HepG2 (cell line): ENCODE data around the gene SLC24A4. TPM values are rescaled to one million over a fixed set of nuclear protein-coding genes. Genes with fewer than 3 reads are reported as not detected.

ENCODE experiments used
- ATAC-seq: fragments of 200-7000 bp; cut with Tn5 transposase; 3 replicates; pipeline ENCODE4 v1.9.1; 2020; ENCODE audit warnings: mild to moderate bottlenecking, moderate library complexity
- BruUV-seq: library from RNA; stranded (reverse); fragments of 400-500 nt; replicated peaks from 2 replicates; lab custom pipeline; 2021; lab: Mats Ljungman, UMichigan
- CTCF ChIA-PET: fragments of 300-600 bp; formaldehyde crosslinking; extraction: SDS; loops from one replicate; lab custom pipeline; 2021; ENCODE audit warnings: low total read pairs, inconsistent platforms, low intra/inter-chr PET ratio; lab: Yijun Ruan, JAX
- POLR2A ChIA-PET: fragments of 350-600 bp; sonication (Branson Sonifier 250); formaldehyde crosslinking; loops from one replicate; lab custom pipeline; 2020; ENCODE audit warnings: antibody characterized with exemption, inconsistent platforms; lab: Yijun Ruan, JAX
- DNase-seq: peaks from one replicate; pipeline ENCODE4 v3.0.0-alpha.2; 2015; ENCODE audit warnings: low spot score
- FAIRE-seq: peaks from 3 replicates; lab custom pipeline; 2011; peaks lifted over from hg19 to GRCh38; lab: Jason Lieb, UNC
- H2AFZ ChIP-seq: one replicate; pipeline ENCODE4 v1.6.1; 2011; ENCODE audit warnings: low read length, inconsistent platforms
- H3K27ac ChIP-seq: fragments of 300-600 bp; 3 replicates; pipeline ENCODE4 v1.8.0; 2011; ENCODE audit warnings: mixed run types, mild to moderate bottlenecking, mixed read lengths, low read length, inconsistent platforms; ENCODE audit not compliant: insufficient read depth; ENCODE audit errors: extremely low read length
- H3K27me3 ChIP-seq, 2 experiments: fragments of 200-600 bp in 1 of 2; 2 replicates in 1 of 2; 3 replicates in 1 of 2; pipeline versions ENCODE4 v1.6.0 to v1.8.0; 2011; ENCODE audit warnings: low read length in 2 of 2, mild to moderate bottlenecking in 2 of 2, moderate library complexity in 2 of 2, inconsistent platforms in 1 of 2; ENCODE audit not compliant: insufficient read depth in 2 of 2, control insufficient read depth in 1 of 2
- H3K36me3 ChIP-seq, 2 experiments: fragments of 200-600 bp in 1 of 2; replicated peaks in 1 of 2; 2 replicates in 1 of 2; 3 replicates in 1 of 2; pipeline versions ENCODE4 v1.5.1 to v1.8.0; 2011; ENCODE audit warnings: low read length in 2 of 2, inconsistent platforms in 1 of 2; ENCODE audit not compliant: insufficient read depth in 2 of 2, control insufficient read depth in 1 of 2
- H3K4me1 ChIP-seq: 2 replicates; pipeline ENCODE4 v1.5.1; 2012; ENCODE audit warnings: low read length, inconsistent platforms; ENCODE audit not compliant: insufficient read depth
- H3K4me2 ChIP-seq: 2 replicates; pipeline ENCODE4 v1.6.0; 2011; ENCODE audit warnings: low read depth, low read length, inconsistent platforms
- H3K4me3 ChIP-seq, 3 experiments: fragments of 200-600 bp in 1 of 3; sonication (generic), shearing (Covaris generic) in 1 of 3; replicated peaks in 1 of 3; 2 replicates each; pipeline ENCODE4 v1.5.1; 2011 to 2016; ENCODE audit warnings: low read length in 3 of 3, inconsistent platforms in 2 of 3, low read depth in 2 of 3, mild to moderate bottlenecking in 2 of 3, control low read depth in 1 of 3, mixed read lengths in 1 of 3; ENCODE audit not compliant: insufficient read depth in 1 of 3
- H3K79me2 ChIP-seq: one replicate; pipeline ENCODE4 v1.6.1; 2011; ENCODE audit warnings: low read length, inconsistent platforms; ENCODE audit not compliant: insufficient read depth
- H3K9ac ChIP-seq: 2 replicates; pipeline ENCODE4 v1.6.0; 2011; ENCODE audit warnings: mild to moderate bottlenecking, low read depth, low read length, inconsistent platforms; ENCODE audit not compliant: insufficient read depth
- H3K9me3 ChIP-seq: 2 replicates; pipeline ENCODE4 v1.5.1; 2012; ENCODE audit warnings: mild to moderate bottlenecking, low read length
- H4K20me1 ChIP-seq: 2 replicates; pipeline ENCODE4 v1.6.0; 2011; ENCODE audit warnings: inconsistent platforms, mild to moderate bottlenecking, low read length, moderate library complexity; ENCODE audit not compliant: insufficient read depth
- ATF7-NPFF ChIP-seq: sonication (generic); formaldehyde crosslinking; IDR thresholded peaks from 2 replicates; pipeline ENCODE4 v1.8.1; 2023; ENCODE audit warnings: mild to moderate bottlenecking, low read depth, missing genetic modification reagents, moderate library complexity
- CREB1 ChIP-seq, 2 experiments: fragments of 450-650 bp in 1 of 2; IDR thresholded peaks; 2 replicates each; pipeline ENCODE4 v1.6.1; 2016 to 2017; ENCODE audit warnings: control low read depth in 1 of 2, mild to moderate bottlenecking in 1 of 2, missing compliant biosample characterization in 1 of 2, missing genetic modification characterization in 1 of 2
- HMGA1 ChIP-seq: sonication (generic); formaldehyde crosslinking; conservative IDR thresholded peaks from 2 replicates; pipeline ENCODE4 v1.4.0; 2020; ENCODE audit warnings: missing genetic modification reagents
- HOXA5 ChIP-seq: sonication (generic); formaldehyde crosslinking; IDR thresholded peaks from 2 replicates; pipeline ENCODE4 v1.4.0; 2020; ENCODE audit warnings: missing genetic modification reagents
- HOXA7 ChIP-seq: sonication (generic); formaldehyde crosslinking; IDR thresholded peaks from 2 replicates; pipeline ENCODE4 v1.8.1; 2022; ENCODE audit warnings: mild to moderate bottlenecking, missing genetic modification reagents, moderate library complexity
- REPIN1 ChIP-seq: sonication (generic); formaldehyde crosslinking; IDR thresholded peaks from 2 replicates; pipeline ENCODE4 v1.8.0; 2022; ENCODE audit warnings: missing genetic modification reagents, low read depth, mild to moderate bottlenecking, borderline replicate concordance
- RFX1 ChIP-seq: fragments of 450-650 bp; IDR thresholded peaks from 2 replicates; pipeline ENCODE4 v1.6.1; 2017
- RFXANK ChIP-seq: IDR thresholded peaks from 2 replicates; pipeline ENCODE4 v1.6.1; 2016
- RORA ChIP-seq: sonication (generic); formaldehyde crosslinking; IDR thresholded peaks from 2 replicates; pipeline ENCODE4 v1.5.0; 2020; ENCODE audit warnings: mild to moderate bottlenecking, missing genetic modification reagents, moderate library complexity
- ZFP36L2 ChIP-seq: sonication (generic); formaldehyde crosslinking; IDR thresholded peaks from 2 replicates; pipeline ENCODE4 v1.4.0; 2020; ENCODE audit warnings: missing genetic modification reagents
- ZMYM3 ChIP-seq: sonication (generic); formaldehyde crosslinking; IDR thresholded peaks from 2 replicates; pipeline ENCODE4 v1.5.1; 2020; ENCODE audit warnings: mild to moderate bottlenecking, missing genetic modification reagents
- ZNF124 ChIP-seq: sonication (generic); formaldehyde crosslinking; IDR thresholded peaks from 2 replicates; pipeline ENCODE4 v1.4.0; 2020; ENCODE audit warnings: missing genetic modification reagents
- ZNF138 ChIP-seq: sonication (generic); formaldehyde crosslinking; IDR thresholded peaks from 2 replicates; pipeline ENCODE4 v1.5.0; 2020; ENCODE audit warnings: mild to moderate bottlenecking, low read depth, missing genetic modification reagents
- ZNF3 ChIP-seq: IDR thresholded peaks from 2 replicates; pipeline ENCODE4 v1.7.0; 2017; ENCODE audit warnings: inconsistent platforms
- ZNF468 ChIP-seq: sonication (generic); formaldehyde crosslinking; IDR thresholded peaks from 2 replicates; pipeline ENCODE4 v1.8.0; 2022; ENCODE audit warnings: mild to moderate bottlenecking, moderate library complexity, missing genetic modification reagents
- ZNF577 ChIP-seq: sonication (generic); formaldehyde crosslinking; IDR thresholded peaks from 2 replicates; pipeline ENCODE4 v1.4.0; 2020; ENCODE audit warnings: mild to moderate bottlenecking, low read depth, missing genetic modification reagents, borderline replicate concordance
- ZNF597 ChIP-seq: sonication (generic); formaldehyde crosslinking; IDR thresholded peaks from 2 replicates; pipeline ENCODE4 v1.5.0; 2020; ENCODE audit warnings: missing genetic modification reagents
- WGBS: methylation state at CpG from one replicate; pipeline ENCODE4 v1.1.6; 2017; ENCODE audit warnings: low lambda C conversion rate; 5-methylcytosine and 5-hydroxymethylcytosine counted together
- in situ Hi-C: cut with HindIII; loops from 2 replicates; pipeline ENCODE4 v1.10.0; 2017; ENCODE audit warnings: low pct_unique_long_range_greater_than_20kb; ENCODE audit not compliant: extremely low pct_ligation_motif_present
- intact Hi-C: fragments of 100-400 bp; cut with micrococcal nuclease; formaldehyde crosslinking; loops from one replicate; pipeline ENCODE4 v1.10.0; 2022; ENCODE audit not compliant: unreplicated experiment
- polyA plus RNA-seq, 8 experiments: library from polyadenylated mRNA; depleted of rRNA in 3 of 8; stranded (reverse) in 7 of 8; unstranded in 1 of 8; fragments of >200 nt; fragmentation: Illumina TruSeq in 4 of 8; extraction: Trizol in 4 of 8; gene quantifications; 2 replicates each; pipeline versions ENCODE4 v1.2.1 to v1.2.3, GENCODE V29; 2011 to 2016; ENCODE audit warnings: low read depth in 4 of 8, missing spikeins in 1 of 8, mixed read lengths in 1 of 8; ENCODE audit not compliant: insufficient read depth in 1 of 8
- total RNA-seq, 5 experiments: library from RNA; depleted of rRNA; stranded (reverse); fragments of >200 nt; fragmentation: Illumina TruSeq; extraction: Trizol; gene quantifications; 2 replicates each; pipeline ENCODE4 v1.2.3, GENCODE V29; 2016; ENCODE audit warnings: low read depth in 1 of 5
- TF ChIP-seq, protein P1 (sequence below): sonication (generic); formaldehyde crosslinking; IDR thresholded peaks from 2 replicates; pipeline ENCODE4 v1.4.0; 2020; ENCODE audit warnings: missing genetic modification reagents

SLC24A4 gene
- total and polyA plus RNA-seq, 2 of the 13 experiments (the other 11 are each of a cell fraction or from before 2014, with no cell fraction given): not detected

DNA sequence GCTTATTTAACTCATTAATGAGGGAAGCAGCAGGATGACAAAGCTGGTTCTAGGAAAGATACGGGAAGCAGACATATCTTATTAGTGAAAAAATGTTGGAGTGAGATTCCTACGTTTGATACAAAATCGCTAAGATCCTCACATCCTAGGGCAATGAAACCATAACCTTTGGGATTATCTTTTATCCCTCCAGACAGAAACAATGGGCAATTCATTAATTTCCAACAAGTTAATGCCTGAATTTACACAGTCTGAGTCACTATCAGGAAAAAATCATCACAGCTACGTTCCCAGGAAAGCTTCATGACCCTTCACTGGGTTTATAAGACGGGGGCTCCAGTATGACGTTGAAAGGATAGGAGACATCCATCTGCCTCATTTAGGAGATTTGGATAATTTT lies 45.0 kb downstream of the SLC24A4 start:
- no peak for ATAC-seq
- POLR2A ChIA-PET: no interaction called here
- Histone ChIP-seq H3K4me3 (no peak overlapping the region), H3K36me3 (no peaks in the 10 kb centered on the region), H3K27me3 (peaks cover 10 to 46% of the 10 kb centered on the region in 2 experiments; a peak in 3 of 5 replicates), H3K79me2 (no peaks in the 10 kb centered on the region)
- in situ Hi-C loops: no loop called here
- TF ChIP-seq ATF7-NPFF: no peak
- no peak for TF ChIP-seq HOXA7 (CRISPR knock-in tag)
- TF ChIP-seq RFX1: no peak
- TF ChIP-seq, protein P1, sequence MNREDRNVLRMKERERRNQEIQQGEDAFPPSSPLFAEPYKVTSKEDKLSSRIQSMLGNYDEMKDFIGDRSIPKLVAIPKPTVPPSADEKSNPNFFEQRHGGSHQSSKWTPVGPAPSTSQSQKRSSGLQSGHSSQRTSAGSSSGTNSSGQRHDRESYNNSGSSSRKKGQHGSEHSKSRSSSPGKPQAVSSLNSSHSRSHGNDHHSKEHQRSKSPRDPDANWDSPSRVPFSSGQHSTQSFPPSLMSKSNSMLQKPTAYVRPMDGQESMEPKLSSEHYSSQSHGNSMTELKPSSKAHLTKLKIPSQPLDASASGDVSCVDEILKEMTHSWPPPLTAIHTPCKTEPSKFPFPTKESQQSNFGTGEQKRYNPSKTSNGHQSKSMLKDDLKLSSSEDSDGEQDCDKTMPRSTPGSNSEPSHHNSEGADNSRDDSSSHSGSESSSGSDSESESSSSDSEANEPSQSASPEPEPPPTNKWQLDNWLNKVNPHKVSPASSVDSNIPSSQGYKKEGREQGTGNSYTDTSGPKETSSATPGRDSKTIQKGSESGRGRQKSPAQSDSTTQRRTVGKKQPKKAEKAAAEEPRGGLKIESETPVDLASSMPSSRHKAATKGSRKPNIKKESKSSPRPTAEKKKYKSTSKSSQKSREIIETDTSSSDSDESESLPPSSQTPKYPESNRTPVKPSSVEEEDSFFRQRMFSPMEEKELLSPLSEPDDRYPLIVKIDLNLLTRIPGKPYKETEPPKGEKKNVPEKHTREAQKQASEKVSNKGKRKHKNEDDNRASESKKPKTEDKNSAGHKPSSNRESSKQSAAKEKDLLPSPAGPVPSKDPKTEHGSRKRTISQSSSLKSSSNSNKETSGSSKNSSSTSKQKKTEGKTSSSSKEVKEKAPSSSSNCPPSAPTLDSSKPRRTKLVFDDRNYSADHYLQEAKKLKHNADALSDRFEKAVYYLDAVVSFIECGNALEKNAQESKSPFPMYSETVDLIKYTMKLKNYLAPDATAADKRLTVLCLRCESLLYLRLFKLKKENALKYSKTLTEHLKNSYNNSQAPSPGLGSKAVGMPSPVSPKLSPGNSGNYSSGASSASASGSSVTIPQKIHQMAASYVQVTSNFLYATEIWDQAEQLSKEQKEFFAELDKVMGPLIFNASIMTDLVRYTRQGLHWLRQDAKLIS: no peak
- TF ChIP-seq ZMYM3 (CRISPR knock-in tag): no peak
- no peak for TF ChIP-seq ZNF468 (CRISPR knock-in tag)
- no peak for TF ChIP-seq ZNF124 (CRISPR knock-in tag)
- TF ChIP-seq ZNF597 (CRISPR knock-in tag): no peak
- TF ChIP-seq ZFP36L2 (CRISPR knock-in tag): no peak
- no peak for TF ChIP-seq CREB1 (IDR thresholded peaks at IDR 0.05)
- TF ChIP-seq CREB1 (CRISPR knock-in tag; IDR thresholded peaks at IDR 0.05): no peak
- TF ChIP-seq REPIN1 (CRISPR knock-in tag): no peak
- TF ChIP-seq RFXANK: no peak
- TF ChIP-seq HOXA5 (CRISPR knock-in tag): no peak
- TF ChIP-seq ZNF577 (CRISPR knock-in tag): no peak
- TF ChIP-seq HMGA1 (CRISPR knock-in tag): no peak
- TF ChIP-seq ZNF138: no peak
- TF ChIP-seq ZNF3 (CRISPR knock-in tag): no peak
- no peak for TF ChIP-seq RORA (CRISPR knock-in tag)
- TF ChIP-seq, all 625 proteins: peak for 0
- Histone ChIP-seq H3K4me1 (peaks cover 12% of the 10 kb centered on the region), H3K4me2 (no peak overlapping the region), H3K9me3 (no peaks in the 10 kb centered on the region), H4K20me1 (no peaks in the 10 kb centered on the region), H3K9ac (no peak overlapping the region), H3K27ac (no peak overlapping the region), H2AFZ (no peak overlapping the region)
- CTCF ChIA-PET: no interaction called here
- intact Hi-C loops: no loop called here
- no peak for DNase-seq
- FAIRE-seq: no peak
- no TSS peak for BruUV-seq
- WGBS: 39% methylated on average over 6 of the region's 6 CpGs
